ENCODE measurements around the gene ECPAS.
"Not testable (repeated sequence)": the region's sequence is repeated elsewhere in the genome, so short reads cannot be mapped to it uniquely, and the experiment has no call there.

The ECPAS gene, protein sequence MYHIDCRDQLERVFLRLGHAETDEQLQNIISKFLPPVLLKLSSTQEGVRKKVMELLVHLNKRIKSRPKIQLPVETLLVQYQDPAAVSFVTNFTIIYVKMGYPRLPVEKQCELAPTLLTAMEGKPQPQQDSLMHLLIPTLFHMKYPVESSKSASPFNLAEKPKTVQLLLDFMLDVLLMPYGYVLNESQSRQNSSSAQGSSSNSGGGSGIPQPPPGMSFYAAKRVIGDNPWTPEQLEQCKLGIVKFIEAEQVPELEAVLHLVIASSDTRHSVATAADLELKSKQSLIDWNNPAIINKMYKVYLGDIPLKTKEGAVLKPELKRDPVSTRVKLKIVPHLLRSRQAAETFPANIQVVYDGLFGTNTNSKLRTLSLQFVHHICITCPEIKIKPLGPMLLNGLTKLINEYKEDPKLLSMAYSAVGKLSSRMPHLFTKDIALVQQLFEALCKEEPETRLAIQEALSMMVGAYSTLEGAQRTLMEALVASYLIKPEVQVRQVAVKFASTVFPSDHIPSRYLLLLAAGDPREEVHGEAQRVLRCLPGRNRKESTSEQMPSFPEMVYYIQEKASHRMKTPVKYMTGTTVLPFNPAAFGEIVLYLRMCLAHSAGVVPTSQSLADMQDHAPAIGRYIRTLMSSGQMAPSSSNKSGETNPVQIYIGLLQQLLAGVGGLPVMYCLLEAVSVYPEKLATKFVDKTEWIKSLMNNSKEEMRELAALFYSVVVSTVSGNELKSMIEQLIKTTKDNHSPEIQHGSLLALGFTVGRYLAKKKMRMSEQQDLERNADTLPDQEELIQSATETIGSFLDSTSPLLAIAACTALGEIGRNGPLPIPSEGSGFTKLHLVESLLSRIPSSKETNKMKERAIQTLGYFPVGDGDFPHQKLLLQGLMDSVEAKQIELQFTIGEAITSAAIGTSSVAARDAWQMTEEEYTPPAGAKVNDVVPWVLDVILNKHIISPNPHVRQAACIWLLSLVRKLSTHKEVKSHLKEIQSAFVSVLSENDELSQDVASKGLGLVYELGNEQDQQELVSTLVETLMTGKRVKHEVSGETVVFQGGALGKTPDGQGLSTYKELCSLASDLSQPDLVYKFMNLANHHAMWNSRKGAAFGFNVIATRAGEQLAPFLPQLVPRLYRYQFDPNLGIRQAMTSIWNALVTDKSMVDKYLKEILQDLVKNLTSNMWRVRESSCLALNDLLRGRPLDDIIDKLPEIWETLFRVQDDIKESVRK (N-terminal part only)

DNA sequence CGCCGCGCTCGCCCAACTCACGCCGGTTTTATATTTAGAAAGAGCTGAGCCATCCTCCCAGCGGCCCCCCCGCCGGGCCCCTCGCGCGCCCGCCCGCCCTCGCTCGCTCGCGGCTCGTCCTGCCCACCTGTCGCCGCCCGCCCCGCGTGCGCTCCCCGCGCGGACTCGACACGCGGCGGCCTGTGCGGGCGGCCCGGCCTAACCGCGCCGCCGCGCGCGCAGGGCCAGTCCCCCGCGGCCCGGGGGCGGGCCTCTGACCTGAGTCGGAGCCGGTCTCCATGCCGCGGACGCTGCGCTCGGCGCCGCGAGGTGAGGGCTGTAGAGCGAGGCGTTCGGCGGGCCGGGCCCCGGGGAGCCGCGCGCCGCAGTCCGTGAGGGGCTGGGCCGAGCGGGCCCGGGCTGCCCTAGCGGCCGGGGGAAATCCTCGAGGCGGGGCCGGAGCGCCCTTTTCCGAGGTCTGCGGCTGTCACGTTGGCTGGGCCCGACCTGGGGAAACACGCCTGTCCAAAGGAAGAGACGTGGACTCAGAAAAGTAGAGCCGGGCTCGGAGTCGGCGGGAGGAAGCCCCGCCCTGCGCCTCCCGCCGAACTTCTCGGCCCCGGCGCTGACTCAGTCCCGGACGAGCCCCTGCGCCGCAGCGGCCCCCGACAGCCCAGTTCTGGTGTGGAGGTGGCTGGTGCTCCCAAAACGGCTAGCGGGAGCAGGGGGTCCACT, at the start of gene ECPAS:
ECPAS (minus strand) TSS at position 526 of the 714 bp plus-strand sequence. CDS start 11,465 bp downstream, outside the sequence.
- peak; percentile 82 for DNase-seq

DNA sequence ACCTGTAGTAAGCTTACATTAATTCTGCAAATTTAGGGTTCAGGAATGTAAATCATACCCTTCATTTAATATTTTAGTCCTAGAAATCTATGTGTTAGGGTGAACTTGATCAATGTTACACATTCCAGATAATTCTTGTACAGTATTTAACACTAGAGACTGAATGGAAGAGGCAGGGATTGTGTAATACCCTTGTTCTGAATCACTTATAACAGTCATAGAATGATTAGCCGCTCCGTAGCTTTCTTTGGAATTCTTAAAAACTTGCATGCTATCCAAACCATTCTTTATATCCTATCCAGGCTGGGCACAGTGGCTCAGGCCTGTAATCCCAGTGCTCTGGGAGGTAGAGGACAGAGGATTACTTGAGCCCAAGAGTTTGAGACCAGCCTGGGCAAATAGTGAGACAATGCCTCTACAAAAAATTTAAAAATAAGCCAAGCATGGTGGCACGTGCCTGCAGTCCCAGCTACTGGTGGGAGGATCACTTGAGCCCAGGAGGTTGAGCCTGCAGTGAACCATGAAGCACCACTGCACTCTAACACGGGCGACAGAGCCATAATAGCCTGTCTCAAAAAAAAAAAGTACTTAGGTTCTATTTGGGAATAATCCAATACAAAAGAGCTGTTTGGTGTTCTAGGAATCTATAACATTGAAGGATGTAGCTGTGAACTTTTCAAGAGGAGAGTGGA, 49.1 kb upstream of the ECPAS start:
- DNase-seq = no peak

DNA sequence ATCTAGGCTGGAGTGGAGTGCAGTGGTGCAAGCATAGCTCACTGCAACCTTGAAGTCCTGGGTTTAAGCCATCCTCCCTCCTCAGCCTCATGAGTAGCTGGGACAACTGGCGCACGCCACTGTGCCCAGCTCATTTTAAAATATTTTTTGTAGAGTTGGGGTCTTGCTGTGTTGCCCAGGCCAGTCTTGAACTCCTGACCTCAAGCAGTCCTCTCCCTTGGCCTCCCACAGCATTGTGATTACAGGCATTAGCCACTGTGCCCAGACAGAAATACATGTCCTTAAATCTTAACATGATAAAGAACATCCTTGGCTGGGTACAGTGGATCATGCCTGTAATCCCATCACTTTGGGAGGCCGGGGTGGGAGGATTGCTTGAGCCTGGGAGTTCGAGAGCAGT, 47.5 kb upstream of the ECPAS start:
- DNase-seq = no peak

DNA sequence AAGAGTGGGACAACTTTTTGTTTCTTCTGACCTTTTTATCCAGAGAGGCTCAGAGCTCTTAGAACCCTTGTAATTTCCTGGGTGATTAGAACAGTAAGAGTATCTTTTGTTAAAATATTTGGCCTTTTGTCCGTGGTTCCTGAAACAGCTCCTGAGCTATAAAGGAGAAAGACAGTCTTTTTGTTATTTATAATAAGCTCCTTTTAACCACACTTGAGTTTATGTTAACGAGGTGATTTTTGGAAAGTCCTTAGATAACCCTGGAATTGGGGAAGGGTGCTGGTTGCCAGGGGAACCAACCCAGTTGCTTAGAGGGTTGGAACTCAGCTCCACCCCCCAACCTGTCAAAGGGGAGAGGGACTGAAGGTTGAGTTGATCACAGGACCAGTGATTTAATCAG, 45.6 kb upstream of the ECPAS start:
- DNase-seq = no peak

DNA sequence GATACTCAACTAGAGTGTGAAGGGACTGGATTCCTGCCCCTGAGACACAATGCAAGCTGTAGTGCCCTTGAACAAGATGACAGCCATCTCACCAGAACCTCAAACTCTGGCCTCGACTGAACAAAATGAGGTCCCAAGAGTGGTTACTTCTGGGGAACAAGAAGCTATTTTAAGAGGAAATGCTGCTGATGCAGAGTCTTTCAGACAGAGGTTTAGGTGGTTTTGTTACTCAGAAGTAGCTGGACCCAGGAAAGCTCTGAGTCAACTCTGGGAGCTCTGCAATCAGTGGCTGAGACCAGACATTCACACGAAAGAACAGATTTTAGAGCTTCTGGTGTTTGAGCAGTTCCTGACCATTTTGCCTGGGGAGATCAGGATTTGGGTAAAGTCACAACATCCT, 43.2 kb upstream of the ECPAS start:
- no peak for DNase-seq

DNA sequence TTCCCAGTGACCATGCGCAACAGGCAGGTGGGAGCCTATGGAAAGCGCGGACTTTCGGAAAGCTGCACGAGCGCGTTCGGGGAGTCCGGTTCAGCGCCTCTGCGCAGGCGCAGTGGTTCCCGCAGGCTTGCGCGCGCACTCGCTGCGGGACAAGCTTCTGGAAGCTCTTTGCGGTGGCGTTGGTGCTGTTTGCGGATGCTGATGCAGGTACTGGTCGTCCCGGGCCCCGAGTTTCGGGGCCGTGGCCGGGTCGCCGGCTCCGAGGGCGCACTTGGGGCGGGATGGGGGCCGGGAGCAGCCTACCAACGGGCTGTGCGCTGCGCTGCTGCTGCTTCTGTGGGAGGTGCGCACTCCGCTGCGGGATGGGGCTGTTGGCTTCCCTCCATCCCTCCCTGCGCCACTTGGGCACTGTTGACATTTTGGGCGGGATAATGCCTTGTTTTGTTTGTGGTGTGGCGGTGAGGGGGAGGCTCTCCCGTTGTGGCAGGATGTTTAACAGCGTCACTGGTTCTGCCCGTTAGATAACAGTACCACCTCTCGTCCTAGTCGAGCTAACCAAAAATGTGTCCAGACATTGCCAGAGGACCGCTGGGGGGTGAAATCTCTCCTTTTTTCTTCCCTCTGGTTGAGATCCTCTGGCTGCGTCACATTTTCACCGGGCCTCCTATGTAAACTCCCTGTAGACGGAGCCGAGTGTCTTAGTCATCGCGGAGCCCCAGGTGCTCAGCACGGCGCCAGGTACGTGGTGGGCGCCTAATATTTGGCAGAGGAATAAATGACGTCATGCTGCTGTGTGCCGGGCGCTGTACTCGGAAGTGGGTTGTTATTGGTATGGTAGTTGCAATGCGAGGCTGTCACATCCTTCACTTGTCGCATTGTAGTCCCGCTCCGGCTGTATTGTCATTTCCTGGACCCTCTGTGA, 41.1 kb upstream of the ECPAS start, which contains the start of gene ZNF483:
ZNF483 (plus strand) TSS at position 124 of the 922 bp plus-strand sequence. CDS start 2,217 bp downstream, outside the sequence.
- DNase-seq = peak; percentile 79

DNA sequence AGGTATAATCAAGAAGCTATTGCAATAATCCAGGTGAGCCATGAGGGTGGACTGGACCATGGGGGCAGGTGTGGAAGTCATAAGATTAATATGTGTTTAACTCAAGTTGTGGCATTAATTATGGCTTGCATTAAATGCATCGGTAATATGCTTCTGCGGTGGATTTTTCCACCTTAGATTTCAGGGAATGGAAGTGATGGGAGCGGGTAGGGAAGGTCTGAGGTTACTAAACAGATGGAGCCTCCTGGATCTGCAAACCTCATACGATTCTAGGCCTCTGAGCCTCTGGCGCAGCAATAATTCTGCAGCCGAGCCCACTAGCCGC, 40.5 kb upstream of the ECPAS start:
- no peak for DNase-seq

DNA sequence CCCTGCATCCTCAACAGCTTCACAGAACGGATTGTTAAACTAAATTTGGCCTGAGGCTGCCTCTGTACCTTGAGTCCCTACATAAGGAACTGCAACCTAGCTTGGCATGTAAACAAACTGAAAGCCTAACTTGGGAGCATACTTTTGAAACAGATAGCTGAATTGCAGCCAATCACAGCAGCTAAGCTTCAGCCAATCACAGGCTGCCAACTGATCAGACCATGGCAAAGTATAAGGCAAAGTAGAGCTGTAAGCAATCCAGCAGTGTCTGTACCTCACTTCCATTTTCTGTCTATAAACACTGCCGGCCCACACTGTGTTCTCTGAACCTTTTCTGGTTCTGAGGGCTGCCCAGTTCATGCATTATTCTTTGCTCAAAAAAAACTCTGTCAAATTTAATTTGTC, 31.9 kb upstream of the ECPAS start:
- DNase-seq = no peak

DNA sequence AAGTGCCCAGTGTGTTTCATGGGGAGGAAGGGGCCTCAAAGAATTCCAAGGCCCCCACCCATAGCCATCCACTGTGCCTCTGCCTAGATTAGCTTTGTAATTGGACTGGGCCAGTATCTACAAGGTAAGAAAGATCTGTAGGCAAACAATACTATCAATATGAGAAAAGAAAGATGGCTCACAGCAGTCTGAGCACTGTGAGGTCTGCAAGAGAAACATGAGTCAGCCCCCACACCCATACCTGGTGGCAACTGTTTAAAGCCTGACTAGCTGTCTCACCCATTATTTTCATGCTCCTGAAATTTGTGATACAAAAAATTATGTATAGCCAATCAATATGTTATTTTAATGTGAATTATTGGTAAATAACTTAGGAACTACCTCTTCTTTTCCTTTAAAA, 30.8 kb upstream of the ECPAS start:
- no peak for DNase-seq

DNA sequence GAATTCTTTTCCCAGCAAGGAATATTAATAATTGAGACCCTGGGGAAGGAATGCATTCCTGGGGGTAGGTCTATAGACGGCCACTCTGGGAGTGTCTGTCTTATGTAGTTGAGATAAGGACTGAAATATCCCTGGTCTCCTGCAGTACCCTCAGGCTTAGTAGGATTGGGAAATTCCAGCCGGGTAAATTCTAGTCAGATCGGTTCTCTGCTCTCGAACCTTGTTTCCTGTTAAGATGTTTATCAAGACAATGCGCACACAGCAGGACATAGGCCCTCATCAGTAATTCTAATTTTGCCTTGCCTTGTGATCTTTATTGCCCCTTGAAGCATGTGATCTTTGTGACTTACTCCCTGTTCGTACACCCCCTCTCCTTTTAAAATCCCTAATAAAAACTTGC, 27.4 kb upstream of the ECPAS start:
- DNase-seq = not testable (repeated sequence)

DNA sequence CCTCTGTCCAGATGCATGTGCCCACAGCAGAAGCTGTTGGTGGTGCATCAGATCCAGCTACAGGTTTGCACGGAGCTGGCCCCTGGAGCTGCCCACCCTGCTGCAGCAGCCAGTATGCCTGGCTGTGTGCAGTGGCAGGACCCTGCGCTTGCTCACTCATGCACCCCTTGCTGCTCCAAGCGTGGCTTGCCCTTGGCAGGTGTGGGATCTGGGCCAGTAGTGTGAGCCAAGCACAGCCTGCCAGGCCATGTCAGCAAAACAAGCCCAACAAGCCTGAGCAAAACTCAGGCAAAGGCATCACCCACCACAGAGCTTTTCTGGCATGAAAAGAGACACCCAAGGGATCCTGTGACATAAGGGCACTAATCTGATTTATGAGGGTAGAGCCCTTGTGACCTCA, 18.3 kb upstream of the ECPAS start:
- no peak for DNase-seq

DNA sequence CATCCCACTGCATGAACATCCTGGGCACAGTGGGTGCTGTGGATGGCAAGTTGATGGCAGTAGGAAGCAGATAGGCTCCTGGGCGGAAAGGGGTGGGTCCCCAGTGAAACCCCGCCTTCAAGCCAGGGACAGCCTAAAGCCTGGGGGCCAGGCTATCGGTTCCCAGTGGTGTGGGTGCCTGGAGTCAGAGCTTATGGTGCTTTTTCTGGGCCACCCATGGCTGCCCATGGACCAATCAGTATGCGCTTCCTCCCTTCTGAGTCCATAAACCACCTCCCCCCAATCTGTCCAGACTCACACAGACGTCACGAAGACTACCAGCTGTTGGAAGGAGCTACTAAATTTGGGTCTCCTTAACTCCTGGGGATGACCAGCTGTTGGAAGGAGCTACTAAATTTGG, 17.5 kb upstream of the ECPAS start:
- no peak for DNase-seq

DNA sequence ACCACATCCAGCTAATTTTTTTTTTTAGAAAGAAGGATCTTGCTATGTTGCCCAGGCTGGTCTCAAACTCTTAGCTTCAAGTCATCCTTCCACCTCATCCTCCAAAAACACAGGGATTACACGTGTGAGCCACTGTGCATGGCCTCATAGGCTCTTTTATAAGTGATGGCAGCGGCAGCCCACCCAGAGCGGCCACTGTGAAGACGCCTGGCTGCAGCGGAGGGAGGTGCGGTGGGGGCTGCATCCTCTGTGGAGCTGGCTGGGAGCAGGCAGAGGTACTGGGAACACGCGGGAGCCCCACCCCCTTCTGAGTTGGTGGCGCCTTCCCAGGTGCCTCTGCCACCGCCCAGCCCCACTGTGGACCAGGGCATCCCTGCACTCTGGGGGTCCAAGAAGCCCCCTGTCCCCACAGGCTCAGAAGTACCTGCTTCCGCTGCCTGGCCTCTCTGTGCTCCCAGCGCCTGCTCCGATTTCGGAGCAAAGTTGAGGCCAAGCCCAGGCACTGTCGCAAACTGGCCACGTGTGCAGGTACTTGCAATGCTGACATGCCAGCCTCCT, 16.9 kb upstream of the ECPAS start:
- no peak for DNase-seq

DNA sequence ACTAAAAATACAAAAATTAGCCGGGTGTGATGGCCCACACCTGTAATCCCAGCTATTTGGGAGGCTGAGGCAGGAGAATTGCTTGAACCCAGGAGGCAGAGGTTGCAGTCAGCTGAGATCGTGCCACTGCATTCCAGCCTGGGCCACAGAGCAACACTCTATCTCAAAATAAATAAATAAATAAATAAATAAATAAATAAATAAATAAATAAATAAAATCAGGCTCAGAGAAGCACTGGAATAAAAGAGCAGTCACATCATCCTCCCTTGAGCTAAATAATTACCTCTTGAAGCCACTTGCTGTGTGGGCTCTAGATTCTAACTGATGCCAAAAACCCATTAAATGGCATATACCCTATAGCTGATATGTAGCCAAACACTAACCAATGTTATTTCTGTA, 13.0 kb upstream of the ECPAS start:
- not testable (repeated sequence) for DNase-seq

DNA sequence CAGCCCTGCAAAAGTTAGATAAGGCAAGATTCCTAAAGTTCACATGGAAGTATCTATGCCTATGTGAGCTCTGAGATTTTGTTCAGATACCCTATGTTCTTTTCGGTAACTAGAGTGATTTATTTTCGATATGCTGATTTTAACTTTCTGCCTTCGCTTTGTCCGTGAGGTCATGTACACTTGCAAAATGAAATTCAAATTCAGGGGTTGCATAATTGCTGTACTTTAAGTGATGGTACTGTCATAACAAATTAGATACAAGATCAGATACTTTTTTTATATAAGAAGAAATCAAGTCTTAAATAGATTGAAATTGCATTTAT, 350 bp upstream of the ECPAS start:
- DNase-seq = no peak

DNA sequence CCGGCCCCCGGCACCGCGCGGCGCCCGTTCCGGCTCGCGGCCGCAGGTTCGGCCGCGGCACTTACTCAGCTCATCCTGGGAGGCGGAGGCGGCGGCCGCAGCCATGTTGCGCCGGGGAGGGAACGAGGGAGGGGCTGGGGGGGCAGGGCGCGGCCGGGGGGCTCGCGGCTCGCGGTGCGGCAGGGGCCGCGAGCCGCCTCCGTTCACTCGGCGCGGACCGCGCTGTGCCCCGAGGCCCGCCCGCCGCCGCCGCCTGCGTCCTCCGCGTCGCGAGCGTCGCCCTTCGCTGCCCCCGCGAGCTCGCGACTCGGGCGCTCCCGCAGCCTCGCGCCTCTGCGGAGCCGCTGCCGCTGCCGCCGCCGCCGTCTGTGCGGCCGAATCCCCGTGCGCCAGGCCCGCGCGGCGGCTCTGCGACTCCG, 735 bp downstream of the ECPAS start:
- DNase-seq = peak; percentile 65

DNA sequence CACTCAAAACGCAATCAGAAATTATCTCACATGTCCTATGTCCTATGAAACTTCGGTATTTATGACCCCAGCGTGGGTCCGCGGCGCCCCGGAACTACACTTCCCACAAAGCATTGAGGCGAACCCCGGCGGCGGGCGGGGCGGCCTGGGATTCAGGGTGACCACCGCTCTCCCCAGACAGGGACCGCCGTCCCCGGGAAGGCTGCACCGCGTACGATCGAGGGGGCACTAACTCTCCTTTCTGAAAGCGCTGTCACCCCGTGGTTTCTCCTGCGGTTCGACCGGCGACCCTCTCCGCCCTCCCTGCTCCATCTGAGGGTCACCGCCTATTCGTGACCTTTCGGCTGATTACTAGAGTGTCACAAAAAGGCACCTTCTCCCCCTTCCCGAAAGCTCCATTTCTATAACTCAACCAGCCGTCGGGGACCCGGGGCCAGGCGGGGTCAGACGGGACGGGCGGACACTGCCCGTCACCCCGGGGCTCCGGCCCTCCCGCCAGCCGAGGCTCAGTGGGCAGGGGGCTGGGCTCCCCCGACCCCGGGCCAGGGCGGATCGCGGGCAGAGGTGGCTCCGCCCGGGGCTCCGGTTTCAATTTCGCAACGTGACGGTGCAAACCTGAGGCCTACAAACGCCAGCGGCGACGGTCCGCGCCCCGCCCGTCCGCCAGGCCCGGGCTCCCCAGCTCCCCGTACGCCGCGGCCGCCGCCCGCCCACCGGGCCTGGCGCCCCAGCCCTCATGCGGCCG, 1.3 kb downstream of the ECPAS start:
- peak; percentile 78 for DNase-seq

DNA sequence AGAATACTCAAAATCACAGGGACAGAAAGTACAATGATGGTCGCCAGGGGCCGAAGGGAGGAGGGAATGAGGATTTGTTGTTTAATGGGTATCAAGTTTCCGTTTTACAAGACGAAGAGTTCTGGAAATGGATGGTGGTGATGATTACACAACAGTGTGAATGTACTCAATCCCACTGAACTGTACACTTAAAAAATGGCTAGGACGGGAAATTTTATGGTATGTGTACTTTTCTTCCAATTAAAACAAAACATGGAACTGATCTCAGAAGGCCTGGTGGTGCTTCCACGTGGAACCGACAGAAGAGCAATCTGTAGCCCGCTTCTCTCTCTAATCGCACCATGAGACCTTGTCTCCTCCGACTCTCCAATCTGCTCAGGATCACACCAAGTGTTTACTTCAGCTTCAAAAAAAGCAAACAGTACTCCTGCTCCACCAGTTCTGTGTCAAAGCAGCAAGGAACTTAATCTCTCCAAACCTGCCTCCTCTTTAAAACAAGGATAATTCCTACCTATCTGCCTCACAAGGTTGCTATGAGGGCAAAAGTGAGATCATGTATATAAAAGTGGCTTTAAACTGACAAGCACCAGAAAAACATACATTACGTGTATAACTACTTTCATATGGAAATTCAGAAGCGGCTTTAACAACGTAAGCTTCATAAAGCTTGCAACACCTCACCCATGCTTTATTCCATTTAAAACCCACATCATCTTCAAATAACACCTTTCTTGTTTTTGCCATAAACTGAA, 2.1 kb downstream of the ECPAS start:
- DNase-seq = no peak

DNA sequence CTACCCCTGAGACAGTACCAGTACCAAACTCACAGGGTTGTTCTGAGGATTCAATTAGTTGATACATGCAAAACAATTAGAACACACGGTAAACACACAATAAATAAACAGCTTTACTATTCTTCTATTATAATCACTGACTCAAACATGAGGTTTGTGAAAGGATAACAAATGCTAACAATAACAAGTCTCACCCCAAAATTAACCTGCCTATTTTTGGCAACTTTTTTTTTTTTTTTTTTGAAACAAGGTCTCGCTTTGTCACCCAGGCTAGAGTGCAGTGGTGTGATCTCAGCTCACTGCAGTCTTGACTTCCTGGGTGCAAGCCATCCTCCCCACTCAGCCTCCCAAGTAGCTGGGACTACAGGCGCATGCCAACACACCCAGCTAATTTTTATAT, 6.5 kb downstream of the ECPAS start:
- no peak for DNase-seq

Measured in stimulated activated CD4-positive, alpha-beta T cell treated with anti-CD3 and anti-CD28 coated beads, Interleukin-15, amount 100 ng/mL, for 24 hours (primary cell).